Measurements from ENCODE around the gene FAM153A.
"Not testable (repeated sequence)": the region's sequence is repeated elsewhere in the genome, so short reads cannot be mapped to it uniquely, and the experiment has no call there.

- TF ChIP-seq CTCF (IDR thresholded peaks at IDR 0.05 in 2 of 3, conservative IDR thresholded peaks at IDR 0.05 in 1 of 3; ENCODE audit: borderline replicate concordance in 1 of 3, insufficient read depth in 1 of 3, low read depth in 2 of 3, low read length in 2 of 3); ATF3 (IDR thresholded peaks at IDR 0.05); YY1 (IDR thresholded peaks at IDR 0.05; ENCODE audit: extremely low read depth, insufficient replicate concordance, low read depth, low read length); ZNF274 (IDR thresholded peaks at IDR 0.05; ENCODE audit: low read depth, low read length); ELF1 (IDR thresholded peaks at IDR 0.05; ENCODE audit: borderline replicate concordance, low read depth); MAX (IDR thresholded peaks at IDR 0.05); EZH2 (IDR thresholded peaks at IDR 0.05); POLR2A (IDR thresholded peaks at IDR 0.05; ENCODE audit: borderline replicate concordance, extremely low read depth, insufficient read depth, insufficient read length); POLR2AphosphoS5 (IDR thresholded peaks at IDR 0.05; ENCODE audit: low read depth, low read length); REST (IDR thresholded peaks at IDR 0.05; ENCODE audit: low read depth); SRF (IDR thresholded peaks at IDR 0.05; ENCODE audit: low read depth); SP1 (IDR thresholded peaks at IDR 0.05; ENCODE audit: low read depth): not testable (repeated sequence)
Measured at GRCh38 chr5:177723831-177724485, 58.7 kb downstream of the FAM153A start.
